ENCODE measurements around the gene PHAX.

The PHAX gene

GRCh38 chr5:126610160-126610559 is 9.4 kb downstream of the PHAX start:
- no peak for DNase-seq (ENCODE audit: low read depth in 1 of 2, low spot score in 1 of 2)
- Histone ChIP-seq H3K27ac (replicated peaks) (no peak overlapping the region), H3K4me3 (replicated peaks; ENCODE audit: insufficient read depth, low read length) (no peak overlapping the region), H3K27me3 (ENCODE audit: insufficient read depth, poor library complexity, severe bottlenecking) (no peaks in the 10 kb centered on the region)
- no peak for TF ChIP-seq CTCF (IDR thresholded peaks at IDR 0.05; ENCODE audit: insufficient read depth, low read length)
- no peak for TF ChIP-seq REST (IDR thresholded peaks at IDR 0.05; ENCODE audit: insufficient replicate concordance, low read depth)
- no peak for TF ChIP-seq SPI1 (IDR thresholded peaks at IDR 0.05; ENCODE audit: borderline replicate concordance, low read depth)
- TF ChIP-seq GABPA (IDR thresholded peaks at IDR 0.05; ENCODE audit: low read depth) = no peak
- TF ChIP-seq POLR2AphosphoS5 (IDR thresholded peaks at IDR 0.05; ENCODE audit: low read depth) = no peak

- Histone ChIP-seq H3K4me3 (replicated peaks; ENCODE audit: insufficient read depth, low read length) (no peak overlapping the region), H3K27me3 (ENCODE audit: insufficient read depth, poor library complexity, severe bottlenecking) (no peaks in the 10 kb centered on the region), H3K27ac (replicated peaks) (no peak overlapping the region)
- DNase-seq (ENCODE audit: low read depth in 1 of 2, low spot score in 1 of 2) = no peak
- no peak for TF ChIP-seq CTCF (IDR thresholded peaks at IDR 0.05; ENCODE audit: insufficient read depth, low read length)
- TF ChIP-seq SPI1 (IDR thresholded peaks at IDR 0.05; ENCODE audit: borderline replicate concordance, low read depth) = no peak
- no peak for TF ChIP-seq REST (IDR thresholded peaks at IDR 0.05; ENCODE audit: insufficient replicate concordance, low read depth)
- no peak for TF ChIP-seq GABPA (IDR thresholded peaks at IDR 0.05; ENCODE audit: low read depth)
Observed at GRCh38 chr5:126610616-126611015, 9.9 kb downstream of the PHAX start.

- Histone ChIP-seq H3K27ac (replicated peaks) (no peak overlapping the region), H3K27me3 (ENCODE audit: insufficient read depth, poor library complexity, severe bottlenecking) (no peaks in the 10 kb centered on the region), H3K4me3 (replicated peaks; ENCODE audit: insufficient read depth, low read length) (no peak overlapping the region)
- no peak for TF ChIP-seq REST (IDR thresholded peaks at IDR 0.05; ENCODE audit: insufficient replicate concordance, low read depth)
- no peak for TF ChIP-seq GABPA (IDR thresholded peaks at IDR 0.05; ENCODE audit: low read depth)
- no peak for TF ChIP-seq CTCF (IDR thresholded peaks at IDR 0.05; ENCODE audit: insufficient read depth, low read length)
- TF ChIP-seq POLR2AphosphoS5 (IDR thresholded peaks at IDR 0.05; ENCODE audit: low read depth) = no peak
- no peak for TF ChIP-seq SPI1 (IDR thresholded peaks at IDR 0.05; ENCODE audit: borderline replicate concordance, low read depth)
- DNase-seq (ENCODE audit: low read depth in 1 of 2, low spot score in 1 of 2) = no peak
Observed at GRCh38 chr5:126613941-126614592, 13.3 kb downstream of the PHAX start.

Data from HL-60 (cell line).